Neutrophil (primary cell): Measurements from ENCODE around the gene CDK15.

Source experiments
- H3K27ac ChIP-seq: fragments of 200-600 bp; sonication (generic); 2 replicates; pipeline ENCODE4 v1.5.1; 2016; ENCODE audit warnings: mild to moderate bottlenecking, moderate library complexity
- H3K27me3 ChIP-seq: fragments of 200-600 bp; sonication (generic); 2 replicates; pipeline ENCODE4 v1.6.0; 2016; ENCODE audit warnings: mild to moderate bottlenecking
- H3K36me3 ChIP-seq: fragments of 200-600 bp; sonication (generic); 2 replicates; pipeline ENCODE4 v1.5.1; 2017
- H3K4me1 ChIP-seq, 2 experiments: fragments of 200-600 bp in 1 of 2; sonication (generic) in 1 of 2; 1 replicate in 1 of 2; 2 replicates in 1 of 2; pipeline versions ENCODE4 v1.5.1 to v1.6.1; 2013 to 2016; ENCODE audit warnings: low read depth in 1 of 2, low read length in 1 of 2, mild to moderate bottlenecking in 1 of 2, moderate library complexity in 1 of 2; ENCODE audit not compliant: control insufficient read depth in 1 of 2, insufficient read depth in 1 of 2
- H3K4me3 ChIP-seq, 2 experiments: fragments of 200-600 bp in 1 of 2; sonication (generic) in 1 of 2; 1 replicate in 1 of 2; 2 replicates in 1 of 2; pipeline ENCODE4 v1.5.1; 2013 to 2016; ENCODE audit warnings: low read depth in 1 of 2, low read length in 1 of 2, mild to moderate bottlenecking in 1 of 2, moderate library complexity in 1 of 2
- H3K9me3 ChIP-seq: fragments of 200-600 bp; sonication (generic); 2 replicates; pipeline ENCODE4 v1.5.1; 2016
- CTCF ChIP-seq: fragments of 200-600 bp; sonication (generic); IDR thresholded peaks from 2 replicates; pipeline ENCODE4 v1.5.1; 2016; ENCODE audit warnings: antibody characterized with exemption

Gene CDK15

GRCh38 chr2:201913201-201913600, 106.9 kb downstream of the CDK15 start:
- no peak overlapping the region for H3K27ac ChIP-seq
- H3K27me3 ChIP-seq = no peaks in the 10 kb centered on the region
- no peaks in the 10 kb centered on the region for H3K9me3 ChIP-seq
- TF ChIP-seq CTCF = no peak
- no peak overlapping the region for H3K4me3 ChIP-seq
- H3K36me3 ChIP-seq = no peaks in the 10 kb centered on the region
- no peaks in the 10 kb centered on the region for H3K4me1 ChIP-seq

GRCh38 chr2:201915446-201915845, 109.1 kb downstream of the CDK15 start:
- Histone ChIP-seq H3K4me1 (no peaks in the 10 kb centered on the region), H3K9me3 (no peaks in the 10 kb centered on the region), H3K27me3 (no peaks in the 10 kb centered on the region), H3K4me3 (no peak overlapping the region), H3K27ac (no peak overlapping the region), H3K36me3 (no peaks in the 10 kb centered on the region)
- no peak for TF ChIP-seq CTCF

GRCh38 chr2:201916565-201916964, 110.2 kb downstream of the CDK15 start:
- H3K27ac ChIP-seq = no peak overlapping the region

GRCh38 chr2:201918616-201919307, 112.4 kb downstream of the CDK15 start:
- H3K36me3 ChIP-seq = no peaks in the 10 kb centered on the region
- H3K27me3 ChIP-seq = no peaks in the 10 kb centered on the region
- no peak overlapping the region for H3K27ac ChIP-seq
- H3K9me3 ChIP-seq = no peaks in the 10 kb centered on the region
- no peak overlapping the region for H3K4me3 ChIP-seq
- no peak for TF ChIP-seq CTCF
- no peaks in the 10 kb centered on the region for H3K4me1 ChIP-seq

More at GRCh38 chr2:201916565-201916964, 110.2 kb downstream of the CDK15 start:
- Histone ChIP-seq H3K36me3 (no peaks in the 10 kb centered on the region), H3K4me3 (no peak overlapping the region), H3K27me3 (no peaks in the 10 kb centered on the region), H3K4me1 (no peaks in the 10 kb centered on the region), H3K9me3 (no peaks in the 10 kb centered on the region)
- no peak for TF ChIP-seq CTCF

GRCh38 chr2:201919308-201919634, 112.9 kb downstream of the CDK15 start:
- Histone ChIP-seq H3K4me3 (no peak overlapping the region), H3K27me3 (no peaks in the 10 kb centered on the region), H3K9me3 (no peaks in the 10 kb centered on the region), H3K36me3 (no peaks in the 10 kb centered on the region), H3K27ac (no peak overlapping the region), H3K4me1 (no peaks in the 10 kb centered on the region)
- TF ChIP-seq CTCF = no peak
